IMR-90 (cell line): ENCODE data around the gene ZNF592. TPM values are rescaled to one million over a fixed set of nuclear protein-coding genes. Genes with fewer than 3 reads are reported as not detected.
"Not testable (repeated sequence)": the region's sequence is repeated elsewhere in the genome, so short reads cannot be mapped to it uniquely, and the experiment has no call there.

Source experiments
- ATAC-seq: fragments of 200-7000 bp; cut with Tn5 transposase; 2 replicates; pipeline ENCODE4 v1.9.1; 2020; ENCODE audit warnings: low read depth, mild to moderate bottlenecking, moderate library complexity
- BruUV-seq: library from RNA; stranded (reverse); fragments of 400-500 nt; replicated peaks from 2 replicates; lab custom pipeline; 2021; lab: Mats Ljungman, UMichigan
- CTCF ChIA-PET: fragments of 300-600 bp; formaldehyde crosslinking; extraction: SDS; loops from one replicate; lab custom pipeline; 2021; ENCODE audit warnings: antibody characterized with exemption; lab: Yijun Ruan, JAX
- POLR2A ChIA-PET: fragments of 300-600 bp; sonication (Branson Sonifier 250); formaldehyde crosslinking; loops from one replicate; lab custom pipeline; 2022; ENCODE audit warnings: antibody characterized with exemption; ENCODE audit not compliant: unreplicated experiment; lab: Charles Lee
- DNase-seq: peaks from one replicate; pipeline ENCODE4 v3.0.0; 2013
- H2AFZ ChIP-seq: replicated peaks from 2 replicates; pipeline ENCODE3; 2013; ENCODE audit warnings: low read length, mild to moderate bottlenecking; ENCODE audit not compliant: poor library complexity
- H2AK5ac ChIP-seq: 2 replicates; pipeline ENCODE4 v1.6.1; 2013; ENCODE audit warnings: low read depth, low read length, inconsistent platforms
- H2AK9ac ChIP-seq: replicated peaks from 2 replicates; pipeline ENCODE3; 2013; ENCODE audit warnings: mild to moderate bottlenecking, low read depth, low read length, moderate library complexity; ENCODE audit not compliant: poor library complexity
- H2BK120ac ChIP-seq: 2 replicates; pipeline ENCODE4 v1.6.1; 2013; ENCODE audit warnings: low read depth, low read length, inconsistent platforms
- H2BK15ac ChIP-seq: 3 replicates; pipeline ENCODE4 v1.6.1; 2013; ENCODE audit warnings: low read depth, low read length, inconsistent platforms
- H2BK20ac ChIP-seq: 2 replicates; pipeline ENCODE4 v1.6.1; 2013; ENCODE audit warnings: low read depth, mild to moderate bottlenecking, inconsistent platforms, low read length, moderate library complexity
- H2BK5ac ChIP-seq: 2 replicates; pipeline ENCODE4 v1.6.1; 2013; ENCODE audit warnings: mild to moderate bottlenecking, low read depth, low read length, inconsistent platforms; ENCODE audit not compliant: poor library complexity, severe bottlenecking
- H3K14ac ChIP-seq: replicated peaks from 2 replicates; pipeline ENCODE4 v1.6.1; 2013; ENCODE audit warnings: low read depth, low read length, inconsistent platforms
- H3K18ac ChIP-seq: 2 replicates; pipeline ENCODE4 v1.6.1; 2013; ENCODE audit warnings: low read depth, low read length, control low read depth
- H3K23ac ChIP-seq: 2 replicates; pipeline ENCODE4 v1.6.1; 2013; ENCODE audit warnings: low read depth, low read length, inconsistent platforms
- H3K27ac ChIP-seq: 2 replicates; pipeline ENCODE4 v1.5.1; 2013; ENCODE audit warnings: mild to moderate bottlenecking, control low read depth, low read length; ENCODE audit not compliant: insufficient read depth
- H3K27me3 ChIP-seq: 2 replicates; pipeline ENCODE4 v1.6.1; 2013; ENCODE audit warnings: low read length; ENCODE audit not compliant: control insufficient read depth, insufficient read depth
- H3K36me3 ChIP-seq: 2 replicates; pipeline ENCODE4 v1.6.1; 2013; ENCODE audit warnings: low read length, mixed read lengths; ENCODE audit not compliant: control insufficient read depth, insufficient read depth
- H3K4ac ChIP-seq: 2 replicates; pipeline ENCODE4 v1.6.1; 2013; ENCODE audit warnings: low read depth, low read length, inconsistent platforms
- H3K4me1 ChIP-seq: 2 replicates; pipeline ENCODE4 v1.6.1; 2013; ENCODE audit warnings: low read length, mixed read lengths; ENCODE audit not compliant: control insufficient read depth, insufficient read depth
- H3K4me2 ChIP-seq: 2 replicates; pipeline ENCODE4 v1.6.1; 2013; ENCODE audit warnings: low read depth, mild to moderate bottlenecking, control low read depth, low read length, moderate library complexity
- H3K4me3 ChIP-seq: 2 replicates; pipeline ENCODE4 v1.5.1; 2013; ENCODE audit warnings: low read depth, mild to moderate bottlenecking, control low read depth, low read length, moderate library complexity; ENCODE audit not compliant: insufficient read depth
- H3K56ac ChIP-seq: 2 replicates; pipeline ENCODE4 v1.6.1; 2013; ENCODE audit warnings: low read length, inconsistent platforms; ENCODE audit not compliant: insufficient read depth; ENCODE audit errors: extremely low read depth
- H3K79me1 ChIP-seq, 2 experiments: 2 replicates each; pipeline ENCODE4 v1.6.1; 2013; ENCODE audit warnings: low read length in 2 of 2, inconsistent platforms in 1 of 2, low read depth in 1 of 2
- H3K9ac ChIP-seq: 2 replicates; pipeline ENCODE4 v1.6.1; 2013; ENCODE audit warnings: low read depth, low read length, control low read depth
- H3K9me1 ChIP-seq: 2 replicates; pipeline ENCODE4 v1.6.1; 2013; ENCODE audit warnings: low read length, inconsistent platforms; ENCODE audit not compliant: insufficient read depth
- H3K9me3 ChIP-seq: 2 replicates; pipeline ENCODE4 v1.6.1; 2013; ENCODE audit warnings: low read length; ENCODE audit not compliant: control insufficient read depth, insufficient read depth
- H4K20me1 ChIP-seq: 2 replicates; pipeline ENCODE4 v1.6.1; 2013; ENCODE audit warnings: low read length, inconsistent platforms; ENCODE audit not compliant: insufficient read depth
- H4K5ac ChIP-seq: 2 replicates; pipeline ENCODE4 v1.6.1; 2013; ENCODE audit warnings: mild to moderate bottlenecking, low read depth, low read length, control low read depth
- H4K8ac ChIP-seq, 2 experiments: 2 replicates each; pipeline ENCODE4 v1.6.1; 2013; ENCODE audit warnings: low read depth in 2 of 2, low read length in 2 of 2, control low read depth in 1 of 2, inconsistent platforms in 1 of 2
- H4K91ac ChIP-seq: 2 replicates; pipeline ENCODE4 v1.6.1; 2013; ENCODE audit warnings: low read depth, low read length, inconsistent platforms; ENCODE audit not compliant: insufficient read depth
- BHLHE40 ChIP-seq: fragments of 150-350 bp; IDR thresholded peaks from 2 replicates; pipeline ENCODE4 v1.6.1; 2016; ENCODE audit warnings: mild to moderate bottlenecking, low read depth, low read length
- WGBS, 2 experiments: methylation state at CpG; one replicate each; pipeline versions ENCODE4 v1.1.5 to v1.1.7; 2013; ENCODE audit warnings: missing lambda C conversion rate in 2 of 2; ENCODE audit not compliant: insufficient read length in 1 of 2; ENCODE audit errors: extremely low coverage in 2 of 2; 5-methylcytosine and 5-hydroxymethylcytosine counted together
- dilution Hi-C: fragments of 300-500 bp; cut with HindIII; formaldehyde crosslinking; loops from one replicate; pipeline ENCODE4 v1.14.3; 2018; ENCODE audit warnings: low sequenced_read_pairs; ENCODE audit not compliant: unreplicated experiment
- in situ Hi-C: fragments of 300-500 bp; cut with MboI; formaldehyde crosslinking; loops from 3 replicates; pipeline ENCODE4 v1.14.3; 2019; ENCODE audit warnings: low sequenced_read_pairs, inconsistent platforms, mixed read lengths
- intact Hi-C: fragments of 100-400 bp; cut with micrococcal nuclease; formaldehyde crosslinking; loops from 2 replicates; pipeline ENCODE4 v1.10.0; 2022
- polyA plus RNA-seq, 3 experiments: library from polyadenylated mRNA; depleted of rRNA; stranded (reverse); fragments of >200 nt; gene quantifications; 2 replicates each; pipeline ENCODE4 v1.2.3, GENCODE V29; 2012; ENCODE audit warnings: low replicate concordance in 1 of 3
- total RNA-seq: library from RNA; depleted of rRNA; stranded (reverse); fragments of >200 nt; gene quantifications from 2 replicates; pipeline ENCODE4 v1.2.3, GENCODE V29; 2012

ZNF592 gene
- total and polyA plus RNA-seq, 2 of the 4 experiments (the other 2 are of a cell fraction) = 4.3 to 10.2 TPM

- H3K23ac ChIP-seq, H4K91ac ChIP-seq, H2AK5ac ChIP-seq, H3K4ac ChIP-seq, H3K79me1 ChIP-seq, intact Hi-C loops, H4K20me1 ChIP-seq, H3K4me1 ChIP-seq, H3K9me3 ChIP-seq, H3K9ac ChIP-seq, CTCF ChIA-PET, dilution Hi-C loops, H2BK20ac ChIP-seq, in situ Hi-C loops, H2BK15ac ChIP-seq, H3K27me3 ChIP-seq, POLR2A ChIA-PET, H2BK120ac ChIP-seq, H3K14ac ChIP-seq, H3K56ac ChIP-seq, BruUV-seq, H3K36me3 ChIP-seq, H3K27ac ChIP-seq, H4K5ac ChIP-seq: not testable (repeated sequence)
- Histone ChIP-seq H4K8ac (peak overlapping the region in 1 of 2 experiments; percentile 39; a peak in 2 of 4 replicates), H3K4me3 (peak overlapping the region; percentile 16; the same call in 1 of the 2 replicates), H2AK9ac (peak overlapping the region; percentile 8), H3K4me2 (peak overlapping the region; percentile 73), H3K9me1 (peaks cover 13% of the 10 kb centered on the region), H2AFZ (peak overlapping the region; percentile 75), H2BK5ac (peak overlapping the region; percentile 30), H3K18ac (peak overlapping the region; percentile 8; the same call in 1 of the 2 replicates)
- peak; percentile 65 for DNase-seq
- no CpG with 5 or more reads among the region's 9 CpGs for WGBS, 2 experiments
- peak; percentile 78 for ATAC-seq
- TF ChIP-seq BHLHE40 = peak; percentile 4; the same call in 1 of the 2 replicates
Observed at GRCh38 chr15:84735480-84736061, 12.8 kb upstream of the ZNF592 start.
